Type B pancreatic cell (in vitro differentiated cells): ENCODE data around the gene ACSM3. TPM values are rescaled to one million over a fixed set of nuclear protein-coding genes. Genes with fewer than 3 reads are reported as not detected.

Source experiments
- DNase-seq: peaks from one replicate; pipeline ENCODE4 v3.0.0; 2021; ENCODE audit warnings: mixed read lengths; ENCODE audit not compliant: unreplicated experiment; ENCODE audit errors: extremely low spot score
- H3K27ac Mint-ChIP-seq: 2 replicates; pipeline ENCODE4 v1.8.0; 2021; ENCODE audit warnings: mild to moderate bottlenecking, mixed read lengths
- H3K27me3 Mint-ChIP-seq: 2 replicates; pipeline ENCODE4 v1.8.0; 2021; ENCODE audit warnings: mixed read lengths
- H3K36me3 Mint-ChIP-seq: 2 replicates; pipeline ENCODE4 v1.8.0; 2021; ENCODE audit warnings: mixed read lengths
- H3K4me1 Mint-ChIP-seq: one replicate; pipeline ENCODE4 v1.8.0; 2021; ENCODE audit warnings: mixed read lengths; ENCODE audit not compliant: unreplicated experiment
- H3K4me3 Mint-ChIP-seq: 2 replicates; pipeline ENCODE4 v1.8.0; 2021; ENCODE audit warnings: mild to moderate bottlenecking, mixed read lengths
- H3K9me3 Mint-ChIP-seq: 2 replicates; pipeline ENCODE4 v1.8.0; 2021; ENCODE audit warnings: mixed read lengths
- total RNA-seq: library from RNA; stranded (reverse); gene quantifications from 2 replicates; pipeline ENCODE4 v1.2.1, GENCODE V29; 2021; ENCODE audit warnings: low replicate concordance
- TF ChIP-seq, protein P1 (sequence below): fragments of 200-600 bp; sonication (generic); conservative IDR thresholded peaks from 2 replicates; pipeline ENCODE4 v1.5.0; 2021; ENCODE audit warnings: antibody characterized with exemption, mild to moderate bottlenecking

The ACSM3 gene
- total RNA-seq, 1 donor from 2014 or later: 22.6 TPM

DNA sequence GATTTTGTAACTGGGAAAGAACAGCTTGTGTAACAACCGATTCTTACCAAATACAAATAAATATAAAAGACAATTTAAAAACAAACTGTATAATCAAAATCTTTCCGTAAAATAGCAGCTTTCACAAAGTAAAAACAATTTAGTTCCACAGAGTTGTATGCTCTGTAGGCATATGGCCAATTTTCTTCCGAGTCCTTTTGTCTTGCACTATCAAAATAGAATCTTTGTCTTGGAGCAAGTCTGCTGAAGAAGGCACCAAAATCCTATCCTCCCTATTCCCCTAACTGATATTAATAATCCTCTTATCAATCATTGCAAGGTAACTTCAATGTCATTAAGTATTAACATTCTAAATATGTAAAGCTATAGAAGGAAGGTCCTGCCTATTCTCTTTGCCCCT is 29.8 kb upstream of the ACSM3 start:
- Mint-ChIP-seq H3K4me1 (peaks cover 4% of the 10 kb centered on the region), H3K9me3 (no peaks in the 10 kb centered on the region), H3K27ac (peak overlapping the region; percentile 8), H3K27me3 (no peaks in the 10 kb centered on the region), H3K36me3 (peaks cover 15% of the 10 kb centered on the region), H3K4me3 (no peak overlapping the region)
- DNase-seq: no peak
- TF ChIP-seq, protein P1, sequence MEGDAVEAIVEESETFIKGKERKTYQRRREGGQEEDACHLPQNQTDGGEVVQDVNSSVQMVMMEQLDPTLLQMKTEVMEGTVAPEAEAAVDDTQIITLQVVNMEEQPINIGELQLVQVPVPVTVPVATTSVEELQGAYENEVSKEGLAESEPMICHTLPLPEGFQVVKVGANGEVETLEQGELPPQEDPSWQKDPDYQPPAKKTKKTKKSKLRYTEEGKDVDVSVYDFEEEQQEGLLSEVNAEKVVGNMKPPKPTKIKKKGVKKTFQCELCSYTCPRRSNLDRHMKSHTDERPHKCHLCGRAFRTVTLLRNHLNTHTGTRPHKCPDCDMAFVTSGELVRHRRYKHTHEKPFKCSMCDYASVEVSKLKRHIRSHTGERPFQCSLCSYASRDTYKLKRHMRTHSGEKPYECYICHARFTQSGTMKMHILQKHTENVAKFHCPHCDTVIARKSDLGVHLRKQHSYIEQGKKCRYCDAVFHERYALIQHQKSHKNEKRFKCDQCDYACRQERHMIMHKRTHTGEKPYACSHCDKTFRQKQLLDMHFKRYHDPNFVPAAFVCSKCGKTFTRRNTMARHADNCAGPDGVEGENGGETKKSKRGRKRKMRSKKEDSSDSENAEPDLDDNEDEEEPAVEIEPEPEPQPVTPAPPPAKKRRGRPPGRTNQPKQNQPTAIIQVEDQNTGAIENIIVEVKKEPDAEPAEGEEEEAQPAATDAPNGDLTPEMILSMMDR: no peak

- Mint-ChIP-seq H3K4me3 (no peak overlapping the region), H3K4me1 (peaks cover 4% of the 10 kb centered on the region), H3K9me3 (no peaks in the 10 kb centered on the region), H3K27ac (no peak overlapping the region), H3K27me3 (no peaks in the 10 kb centered on the region), H3K36me3 (peaks cover 15% of the 10 kb centered on the region)
- TF ChIP-seq, protein P1: no peak
- DNase-seq: no peak
Observed at GRCh38 chr16:20734782-20735181, 29.0 kb upstream of the ACSM3 start.

GRCh38 chr16:20735490-20735889 is 28.3 kb upstream of the ACSM3 start:
- H3K27me3 Mint-ChIP-seq: no peaks in the 10 kb centered on the region
- DNase-seq: no peak
- TF ChIP-seq, protein P1: no peak
- peaks cover 8% of the 10 kb centered on the region for H3K4me1 Mint-ChIP-seq
- H3K4me3 Mint-ChIP-seq: no peak overlapping the region
- no peaks in the 10 kb centered on the region for H3K9me3 Mint-ChIP-seq
- peak overlapping the region; percentile 6 for H3K27ac Mint-ChIP-seq
- H3K36me3 Mint-ChIP-seq: peaks cover 15% of the 10 kb centered on the region

DNA sequence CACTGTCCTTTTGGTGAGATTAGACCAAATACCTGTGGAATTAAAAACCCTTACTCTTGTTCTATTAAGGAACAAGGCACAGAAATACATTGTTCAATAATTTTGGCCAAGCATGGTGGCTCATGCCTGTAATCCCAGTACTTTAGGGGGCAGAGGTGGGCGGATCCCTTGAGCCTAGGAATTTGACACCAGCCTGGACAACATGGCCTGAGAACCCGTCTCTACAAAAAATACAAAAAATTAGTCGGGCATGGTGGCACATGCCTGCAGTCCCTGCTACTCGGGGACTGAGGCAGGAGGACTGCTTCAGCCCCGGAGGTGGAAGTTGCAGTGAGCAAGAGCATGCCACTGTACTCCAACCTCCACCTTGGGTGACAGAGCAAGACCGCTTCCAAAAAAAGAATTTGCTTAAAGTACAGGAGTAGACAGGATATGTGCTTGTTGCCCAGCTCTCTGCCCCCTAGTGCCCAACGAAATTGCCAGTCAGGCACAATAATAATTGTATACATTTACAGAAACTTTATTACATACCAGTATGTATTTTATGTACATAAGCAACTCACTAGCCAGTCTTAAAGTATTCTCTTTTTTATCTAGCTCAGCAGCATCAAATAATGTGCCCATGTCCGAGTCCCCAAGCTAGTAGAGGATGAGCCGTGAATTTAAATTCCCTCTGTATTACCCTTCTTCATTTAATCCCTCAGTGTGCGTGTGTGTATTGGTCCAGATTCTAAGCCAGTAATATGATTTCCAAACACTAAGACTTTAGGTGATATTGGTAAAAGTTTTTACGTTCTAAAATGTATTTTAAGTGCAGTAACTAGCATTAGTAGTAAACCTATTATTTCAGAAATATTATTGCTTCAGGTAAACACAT is 23.6 kb upstream of the ACSM3 start:
- peaks cover 11% of the 10 kb centered on the region for H3K36me3 Mint-ChIP-seq
- H3K27ac Mint-ChIP-seq: peak overlapping the region; percentile 98

DNA sequence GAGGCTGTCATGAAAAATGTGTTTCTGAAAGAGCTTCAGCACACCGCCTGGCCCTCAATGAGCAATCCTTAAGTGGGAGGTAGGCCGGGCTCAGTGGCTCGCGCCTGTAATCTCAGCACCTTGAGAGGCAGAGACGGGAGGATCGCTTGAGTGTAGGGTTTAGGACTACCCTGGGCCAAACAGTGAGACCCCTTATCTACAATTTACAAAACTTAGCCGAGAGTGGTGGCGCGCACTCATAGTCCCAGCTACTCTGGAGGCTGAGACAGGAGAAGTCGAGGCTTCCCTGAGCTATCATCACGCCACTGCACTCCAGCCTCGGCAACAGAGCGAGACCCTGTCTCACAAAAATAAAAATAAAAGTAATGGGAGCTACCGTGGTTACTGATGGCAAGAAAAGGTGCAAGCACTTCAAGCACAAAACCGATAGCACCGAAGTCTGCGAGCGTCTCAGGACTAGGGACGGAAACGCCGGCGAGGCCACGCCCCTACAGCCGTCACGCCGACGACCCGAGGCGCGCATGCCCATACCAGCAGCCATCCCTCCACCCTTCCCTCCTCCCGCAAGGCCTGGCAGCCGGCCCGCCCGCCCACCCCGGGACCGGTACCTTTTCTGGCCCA is 22.8 kb upstream of the ACSM3 start:
- H3K4me3 Mint-ChIP-seq: peak overlapping the region; percentile 97
- H3K9me3 Mint-ChIP-seq: no peaks in the 10 kb centered on the region
- H3K27ac Mint-ChIP-seq: peak overlapping the region; percentile 98
- H3K36me3 Mint-ChIP-seq: peaks cover 11% of the 10 kb centered on the region
- peaks cover 19% of the 10 kb centered on the region for H3K4me1 Mint-ChIP-seq
- H3K27me3 Mint-ChIP-seq: no peaks in the 10 kb centered on the region
- DNase-seq: peak; percentile 87
- TF ChIP-seq, protein P1: no peak

More for the DNA sequence above, 23.6 kb upstream of the ACSM3 start:
- peaks cover 19% of the 10 kb centered on the region for H3K4me1 Mint-ChIP-seq
- H3K27me3 Mint-ChIP-seq: no peaks in the 10 kb centered on the region
- no peak for DNase-seq
- H3K4me3 Mint-ChIP-seq: peak overlapping the region; percentile 97
- TF ChIP-seq, protein P1: peak; percentile 54
- no peaks in the 10 kb centered on the region for H3K9me3 Mint-ChIP-seq
